ENCODE results near the gene USP49. TPM values are rescaled to one million over a fixed set of nuclear protein-coding genes. Genes with fewer than 3 reads are reported as not detected.
A peak's percentile ranks its signal among the peaks of the same experiment; 100 is the strongest.

USP49 gene
- total RNA-seq, 1 experiment from 2014 or later: 18.5 TPM

- POLR2A ChIA-PET: no interaction called here
Measured at GRCh38 chr6:41758641-41759035, 136.5 kb downstream of the USP49 start.

GRCh38 chr6:41757931-41758640 lies 137.1 kb downstream of the USP49 start:
- Histone ChIP-seq H3K27me3 (replicated peaks; ENCODE audit: control insufficient read depth, insufficient read depth, low read length) (no peaks in the 10 kb centered on the region), H3K9me3 (no peaks in the 10 kb centered on the region), H3K4me3 (ENCODE audit: low read depth, low read length) (no peak overlapping the region), H3K36me3 (ENCODE audit: control insufficient read depth, insufficient read depth, low read length) (no peaks in the 10 kb centered on the region), H3K4me1 (peaks cover 14% of the 10 kb centered on the region)
- TF ChIP-seq CTCF (IDR thresholded peaks at IDR 0.05; ENCODE audit: insufficient read depth in 1 of 2, low read depth in 1 of 2, low read length in 1 of 2, severe bottlenecking in 1 of 2, unreplicated experiment in 1 of 2): no peak
- CTCF ChIA-PET: no interaction called here
- Mint-ChIP-seq H3K9me3 (ENCODE audit: unreplicated experiment) (no peaks in the 10 kb centered on the region), H3K27ac (ENCODE audit: unreplicated experiment) (no peak overlapping the region), H3K36me3 (ENCODE audit: insufficient read depth, unreplicated experiment) (no peaks in the 10 kb centered on the region), H3K4me1 (ENCODE audit: low read depth, unreplicated experiment) (peaks cover 25% of the 10 kb centered on the region), H3K27me3 (ENCODE audit: insufficient read depth, unreplicated experiment) (no peaks in the 10 kb centered on the region), H3K4me3 (ENCODE audit: unreplicated experiment) (no peak overlapping the region)
- POLR2A ChIA-PET: no interaction called here
- BruUV-seq (replicated peaks): no TSS peak
- no peak for DNase-seq
- intact Hi-C loops (cut with micrococcal nuclease; ENCODE audit: unreplicated experiment): no loop called here

More at GRCh38 chr6:41758641-41759035, 136.5 kb downstream of the USP49 start:
- H3K36me3 Mint-ChIP-seq (ENCODE audit: insufficient read depth, unreplicated experiment): no peaks in the 10 kb centered on the region
- no peaks in the 10 kb centered on the region for H3K27me3 Mint-ChIP-seq (ENCODE audit: insufficient read depth, unreplicated experiment)
- no peak for TF ChIP-seq CTCF (IDR thresholded peaks at IDR 0.05; ENCODE audit: insufficient read depth in 1 of 2, low read depth in 1 of 2, low read length in 1 of 2, severe bottlenecking in 1 of 2, unreplicated experiment in 1 of 2)
- no peak overlapping the region for H3K4me3 Mint-ChIP-seq (ENCODE audit: unreplicated experiment)
- no peaks in the 10 kb centered on the region for H3K9me3 Mint-ChIP-seq (ENCODE audit: unreplicated experiment)
- peak overlapping the region; percentile 85 for H3K27ac Mint-ChIP-seq (ENCODE audit: unreplicated experiment)
- Histone ChIP-seq H3K9me3 (no peaks in the 10 kb centered on the region), H3K27me3 (replicated peaks; ENCODE audit: control insufficient read depth, insufficient read depth, low read length) (no peaks in the 10 kb centered on the region), H3K36me3 (ENCODE audit: control insufficient read depth, insufficient read depth, low read length) (no peaks in the 10 kb centered on the region), H3K4me3 (ENCODE audit: low read depth, low read length) (no peak overlapping the region), H3K4me1 (peaks cover 14% of the 10 kb centered on the region)
- CTCF ChIA-PET: no interaction called here
- BruUV-seq (replicated peaks): no TSS peak
- DNase-seq: no peak
- intact Hi-C loops (cut with micrococcal nuclease; ENCODE audit: unreplicated experiment): no loop called here
- peaks cover 20% of the 10 kb centered on the region for H3K4me1 Mint-ChIP-seq (ENCODE audit: low read depth, unreplicated experiment)

GRCh38 chr6:41757271-41757670 lies 137.9 kb downstream of the USP49 start:
- no peaks in the 10 kb centered on the region for H3K27me3 ChIP-seq (replicated peaks; ENCODE audit: control insufficient read depth, insufficient read depth, low read length)
- no peak for TF ChIP-seq CTCF (IDR thresholded peaks at IDR 0.05; ENCODE audit: insufficient read depth in 1 of 2, low read depth in 1 of 2, low read length in 1 of 2, severe bottlenecking in 1 of 2, unreplicated experiment in 1 of 2)
- Mint-ChIP-seq H3K27ac (ENCODE audit: unreplicated experiment) (no peak overlapping the region), H3K9me3 (ENCODE audit: unreplicated experiment) (no peaks in the 10 kb centered on the region), H3K4me1 (ENCODE audit: low read depth, unreplicated experiment) (peaks cover 26% of the 10 kb centered on the region), H3K4me3 (ENCODE audit: unreplicated experiment) (no peak overlapping the region), H3K36me3 (ENCODE audit: insufficient read depth, unreplicated experiment) (no peaks in the 10 kb centered on the region), H3K27me3 (ENCODE audit: insufficient read depth, unreplicated experiment) (no peaks in the 10 kb centered on the region)
- ChIA-PET POLR2A (no interaction called here), CTCF (no interaction called here)
- peaks cover 14% of the 10 kb centered on the region for H3K4me1 ChIP-seq
- BruUV-seq (replicated peaks): no TSS peak
- intact Hi-C loops (cut with micrococcal nuclease; ENCODE audit: unreplicated experiment): no loop called here
- H3K9me3 ChIP-seq: no peaks in the 10 kb centered on the region
- DNase-seq: no peak
- H3K4me3 ChIP-seq (ENCODE audit: low read depth, low read length): no peak overlapping the region
- no peaks in the 10 kb centered on the region for H3K36me3 ChIP-seq (ENCODE audit: control insufficient read depth, insufficient read depth, low read length)

Measured in Caco-2 (cell line).